Effector memory CD8-positive, alpha-beta T cell (primary cell): ENCODE measurements around the gene PLPPR2.
"Not testable (repeated sequence)": the region's sequence is repeated elsewhere in the genome, so short reads cannot be mapped to it uniquely, and the experiment has no call there.

Experiments used
- ATAC-seq: fragments of 150-1000 bp; cut with Tn5 transposase; replicated peaks from 2 replicates; pipeline ENCODE4 v1.10.0; 2021; ENCODE audit warnings: mild to moderate bottlenecking, moderate library complexity
- DNase-seq, 3 experiments: peaks; one replicate each; pipeline ENCODE4 v3.0.0; 2021
- H3K27ac Mint-ChIP-seq, 2 donors: one replicate each; pipeline ENCODE4 v1.8.0; 2022; ENCODE audit warnings: mild to moderate bottlenecking in 2 of 2, mixed read lengths in 2 of 2, moderate library complexity in 2 of 2
- H3K27me3 Mint-ChIP-seq, 2 donors: one replicate each; pipeline ENCODE4 v1.8.0; 2022; ENCODE audit warnings: mixed read lengths in 2 of 2
- H3K36me3 Mint-ChIP-seq: one replicate; pipeline ENCODE4 v1.8.0; 2022; ENCODE audit warnings: mild to moderate bottlenecking, moderate library complexity, mixed read lengths; ENCODE audit not compliant: insufficient read depth
- H3K4me1 Mint-ChIP-seq, 2 donors: one replicate each; pipeline ENCODE4 v1.8.0; 2022; ENCODE audit warnings: low read depth in 2 of 2, mixed read lengths in 2 of 2
- H3K4me3 Mint-ChIP-seq, 2 donors: one replicate each; pipeline ENCODE4 v1.8.0; 2022; ENCODE audit warnings: mild to moderate bottlenecking in 2 of 2, mixed read lengths in 2 of 2, moderate library complexity in 2 of 2
- H3K9me3 Mint-ChIP-seq, 2 donors: one replicate each; pipeline ENCODE4 v1.8.0; 2022; ENCODE audit warnings: mixed read lengths in 2 of 2

Gene PLPPR2

GRCh38 chr19:11332822-11333221 is 22.4 kb upstream of the PLPPR2 start:
- H3K27ac Mint-ChIP-seq: no peak overlapping the region

GRCh38 chr19:11333838-11334237 is 21.4 kb upstream of the PLPPR2 start:
- not testable (repeated sequence) for ATAC-seq, H3K9me3 Mint-ChIP-seq, DNase-seq, H3K4me3 Mint-ChIP-seq, H3K27ac Mint-ChIP-seq, H3K27me3 Mint-ChIP-seq
- Mint-ChIP-seq H3K36me3 (peaks cover 48% of the 10 kb centered on the region), H3K4me1 (peaks cover 15 to 16% of the 10 kb centered on the region in 2 donors)

More at GRCh38 chr19:11332822-11333221, 22.4 kb upstream of the PLPPR2 start:
- H3K4me3 Mint-ChIP-seq: no peak overlapping the region
- peaks cover 6 to 8% of the 10 kb centered on the region in 2 donors for H3K4me1 Mint-ChIP-seq
- no peaks in the 10 kb centered on the region for H3K27me3 Mint-ChIP-seq
- H3K36me3 Mint-ChIP-seq: peaks cover 48% of the 10 kb centered on the region
- ATAC-seq: no peak
- H3K9me3 Mint-ChIP-seq: no peaks in the 10 kb centered on the region
- no peak for DNase-seq

GRCh38 chr19:11335449-11336146 is 19.6 kb upstream of the PLPPR2 start:
- Mint-ChIP-seq H3K4me3 (no peak overlapping the region), H3K9me3 (no peaks in the 10 kb centered on the region), H3K27ac (no peak overlapping the region), H3K4me1 (peaks cover 21 to 22% of the 10 kb centered on the region in 2 donors), H3K27me3 (no peaks in the 10 kb centered on the region), H3K36me3 (peaks cover 44% of the 10 kb centered on the region)
- ATAC-seq (no peak), DNase-seq (no peak)

GRCh38 chr19:11337080-11337479 is 18.2 kb upstream of the PLPPR2 start:
- peak; percentile 25 for ATAC-seq
- Mint-ChIP-seq H3K36me3 (peaks cover 33% of the 10 kb centered on the region), H3K4me3 (peak overlapping the region in 1 of 2 donors; percentile 81), H3K4me1 (peaks cover 21 to 22% of the 10 kb centered on the region in 2 donors), H3K27me3 (no peaks in the 10 kb centered on the region), H3K27ac (no peak overlapping the region), H3K9me3 (no peaks in the 10 kb centered on the region)
- DNase-seq: no peak

GRCh38 chr19:11338121-11338520 is 17.1 kb upstream of the PLPPR2 start:
- Mint-ChIP-seq H3K27me3 (no peaks in the 10 kb centered on the region), H3K27ac (no peak overlapping the region), H3K4me1 (peaks cover 21 to 23% of the 10 kb centered on the region in 2 donors), H3K4me3 (peak overlapping the region in 1 of 2 donors; percentile 81), H3K9me3 (no peaks in the 10 kb centered on the region), H3K36me3 (peaks cover 23% of the 10 kb centered on the region)
- ATAC-seq: no peak
- DNase-seq: no peak

- Mint-ChIP-seq H3K27ac (peak overlapping the region; percentile 72 to 84), H3K4me1 (peaks cover 21 to 23% of the 10 kb centered on the region in 2 donors), H3K36me3 (peaks cover 23% of the 10 kb centered on the region), H3K9me3 (no peaks in the 10 kb centered on the region), H3K4me3 (peak overlapping the region; percentile 81 to 83), H3K27me3 (no peaks in the 10 kb centered on the region)
- DNase-seq (no peak), ATAC-seq (no peak)
Measured at GRCh38 chr19:11338569-11339253, 16.5 kb upstream of the PLPPR2 start.

GRCh38 chr19:11339254-11340098 is 15.8 kb upstream of the PLPPR2 start, which contains the start of gene RAB3D:
Gene RAB3D (minus strand): TSS chr19:11339657. CDS start chr19:11337399, 2,258 bp downstream.
- peak; percentile 90 for ATAC-seq
- peaks cover 23% of the 10 kb centered on the region in 2 donors for H3K4me1 Mint-ChIP-seq
- H3K9me3 Mint-ChIP-seq: no peaks in the 10 kb centered on the region
- H3K36me3 Mint-ChIP-seq: peaks cover 20% of the 10 kb centered on the region
- H3K27me3 Mint-ChIP-seq: no peaks in the 10 kb centered on the region
- peak within 1 kb of the TSS; percentile 72 to 84 for H3K27ac Mint-ChIP-seq
- DNase-seq: peak; percentile 51 to 62 (median 55)
- peak within 1 kb of the TSS; percentile 81 to 83 for H3K4me3 Mint-ChIP-seq

GRCh38 chr19:11340099-11340467 is 15.1 kb upstream of the PLPPR2 start:
- H3K4me3 Mint-ChIP-seq: peak overlapping the region; percentile 81 to 83
- peaks cover 24 to 27% of the 10 kb centered on the region in 2 donors for H3K4me1 Mint-ChIP-seq
- H3K27ac Mint-ChIP-seq: peak overlapping the region; percentile 72 to 84
- not testable (repeated sequence) for H3K27me3 Mint-ChIP-seq, ATAC-seq, DNase-seq, H3K9me3 Mint-ChIP-seq
- peaks cover 14% of the 10 kb centered on the region for H3K36me3 Mint-ChIP-seq

GRCh38 chr19:11342429-11342828 is 12.8 kb upstream of the PLPPR2 start:
- Mint-ChIP-seq H3K4me3 (no peak overlapping the region), H3K36me3 (peaks cover 16% of the 10 kb centered on the region), H3K27ac (no peak overlapping the region), H3K27me3 (no peaks in the 10 kb centered on the region), H3K4me1 (peaks cover 40 to 47% of the 10 kb centered on the region in 2 donors), H3K9me3 (no peaks in the 10 kb centered on the region)
- no peak for ATAC-seq
- DNase-seq: no peak

GRCh38 chr19:11345122-11345803 is 10.0 kb upstream of the PLPPR2 start:
- peak overlapping the region; percentile 91 to 97 for H3K27ac Mint-ChIP-seq
- no peaks in the 10 kb centered on the region for H3K27me3 Mint-ChIP-seq
- no peak for ATAC-seq
- no peak for DNase-seq
- peaks cover 11% of the 10 kb centered on the region for H3K36me3 Mint-ChIP-seq
- no peaks in the 10 kb centered on the region for H3K9me3 Mint-ChIP-seq
- H3K4me3 Mint-ChIP-seq: peak overlapping the region; percentile 96 to 97
- peaks cover 25 to 31% of the 10 kb centered on the region in 2 donors for H3K4me1 Mint-ChIP-seq

GRCh38 chr19:11346104-11346940 is 8.9 kb upstream of the PLPPR2 start, which contains the start of the genes CCDC159 and TMEM205:
Gene CCDC159 (plus strand): TSS chr19:11346519. CDS start chr19:11346607, 88 bp downstream.
Gene TMEM205 (minus strand): TSS chr19:11346268. CDS start chr19:11345619, 649 bp downstream.
- Mint-ChIP-seq H3K9me3 (no peaks in the 10 kb centered on the region), H3K4me1 (peaks cover 25 to 31% of the 10 kb centered on the region in 2 donors), H3K27ac (peak within 1 kb of the TSS; percentile 91 to 97), H3K4me3 (peak within 1 kb of the TSS; percentile 96 to 97), H3K36me3 (peaks cover 11% of the 10 kb centered on the region), H3K27me3 (no peaks in the 10 kb centered on the region)
- ATAC-seq (peak; percentile 93), DNase-seq (peak; percentile 98 to 99 (median 98))

- Mint-ChIP-seq H3K9me3 (no peaks in the 10 kb centered on the region), H3K27me3 (no peaks in the 10 kb centered on the region), H3K4me1 (peaks cover 25 to 31% of the 10 kb centered on the region in 2 donors), H3K36me3 (peaks cover 11% of the 10 kb centered on the region), H3K4me3 (peak overlapping the region; percentile 96 to 97), H3K27ac (peak overlapping the region; percentile 91 to 97)
- ATAC-seq (no peak), DNase-seq (no peak)
Measured at GRCh38 chr19:11347546-11348039, 7.6 kb upstream of the PLPPR2 start.
